ENCODE data around the gene SLC16A10. TPM values are rescaled to one million over a fixed set of nuclear protein-coding genes. Genes with fewer than 3 reads are reported as not detected.

Gene SLC16A10
- total RNA-seq, 4 donors from 2014 or later = 0.15 to 3.4 (median 1.6) TPM

GRCh38 chr6:111173341-111173740, 86.0 kb downstream of the SLC16A10 start:
- DNase-seq = no peak
- H3K27ac ChIP-seq = no peak overlapping the region
- intact Hi-C loops (cut with DNase I) = no loop called here
- H3K27me3 ChIP-seq = no peaks in the 10 kb centered on the region
- no peak for TF ChIP-seq POLR2A (IDR thresholded peaks at IDR 0.05)
- TF ChIP-seq, protein P1, sequence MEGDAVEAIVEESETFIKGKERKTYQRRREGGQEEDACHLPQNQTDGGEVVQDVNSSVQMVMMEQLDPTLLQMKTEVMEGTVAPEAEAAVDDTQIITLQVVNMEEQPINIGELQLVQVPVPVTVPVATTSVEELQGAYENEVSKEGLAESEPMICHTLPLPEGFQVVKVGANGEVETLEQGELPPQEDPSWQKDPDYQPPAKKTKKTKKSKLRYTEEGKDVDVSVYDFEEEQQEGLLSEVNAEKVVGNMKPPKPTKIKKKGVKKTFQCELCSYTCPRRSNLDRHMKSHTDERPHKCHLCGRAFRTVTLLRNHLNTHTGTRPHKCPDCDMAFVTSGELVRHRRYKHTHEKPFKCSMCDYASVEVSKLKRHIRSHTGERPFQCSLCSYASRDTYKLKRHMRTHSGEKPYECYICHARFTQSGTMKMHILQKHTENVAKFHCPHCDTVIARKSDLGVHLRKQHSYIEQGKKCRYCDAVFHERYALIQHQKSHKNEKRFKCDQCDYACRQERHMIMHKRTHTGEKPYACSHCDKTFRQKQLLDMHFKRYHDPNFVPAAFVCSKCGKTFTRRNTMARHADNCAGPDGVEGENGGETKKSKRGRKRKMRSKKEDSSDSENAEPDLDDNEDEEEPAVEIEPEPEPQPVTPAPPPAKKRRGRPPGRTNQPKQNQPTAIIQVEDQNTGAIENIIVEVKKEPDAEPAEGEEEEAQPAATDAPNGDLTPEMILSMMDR (IDR thresholded peaks at IDR 0.05) = no peak
- WGBS, 2 donors = 77 to 81% methylated on average over 2 of the region's 2 CpGs
- H3K4me3 ChIP-seq = no peak overlapping the region
- H3K36me3 ChIP-seq = no peaks in the 10 kb centered on the region
- H3K9me3 ChIP-seq = no peaks in the 10 kb centered on the region
- H3K4me1 ChIP-seq = no peaks in the 10 kb centered on the region

GRCh38 chr6:111173946-111174345, 86.6 kb downstream of the SLC16A10 start:
- H3K27ac ChIP-seq = no peak overlapping the region
- no peaks in the 10 kb centered on the region for H3K4me1 ChIP-seq
- DNase-seq = no peak
- H3K4me3 ChIP-seq = no peak overlapping the region
- intact Hi-C loops (cut with DNase I) = no loop called here
- TF ChIP-seq, protein P1 (IDR thresholded peaks at IDR 0.05) = no peak
- no peak for TF ChIP-seq POLR2A (IDR thresholded peaks at IDR 0.05)
- H3K36me3 ChIP-seq = no peaks in the 10 kb centered on the region
- no peaks in the 10 kb centered on the region for H3K9me3 ChIP-seq
- 58 to 75% methylated on average over 3 of the region's 3 CpGs for WGBS, 2 donors
- H3K27me3 ChIP-seq = no peaks in the 10 kb centered on the region

DNA sequence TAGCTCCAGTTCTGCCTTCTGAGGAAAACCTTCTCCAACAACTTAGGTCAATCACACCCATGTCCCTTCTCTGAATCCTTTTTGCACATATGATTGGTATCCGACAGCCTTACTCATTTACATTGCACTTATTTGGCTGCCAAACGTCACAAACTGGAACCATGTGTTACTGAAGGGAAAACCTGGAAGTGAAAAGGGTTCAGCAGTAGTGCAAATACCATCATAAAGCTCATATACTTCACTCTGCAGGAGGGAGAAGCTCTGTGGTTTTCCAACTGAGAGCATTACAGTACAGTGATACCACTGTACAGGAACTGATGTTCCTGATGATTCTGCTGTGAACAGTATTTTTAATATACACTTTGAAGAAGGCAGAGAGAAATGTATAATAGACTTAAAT, 87.8 kb downstream of the SLC16A10 start:
- TF ChIP-seq, protein P1 (IDR thresholded peaks at IDR 0.05) = no peak
- no peak for TF ChIP-seq POLR2A (IDR thresholded peaks at IDR 0.05)
- H3K4me1 ChIP-seq = no peaks in the 10 kb centered on the region
- no peaks in the 10 kb centered on the region for H3K9me3 ChIP-seq
- H3K27me3 ChIP-seq = no peaks in the 10 kb centered on the region
- H3K36me3 ChIP-seq = no peaks in the 10 kb centered on the region
- WGBS, 2 donors = 52 to 63% methylated on average over 2 of the region's 2 CpGs
- intact Hi-C loops (cut with DNase I) = no loop called here
- no peak overlapping the region for H3K27ac ChIP-seq
- DNase-seq = no peak
- H3K4me3 ChIP-seq = no peak overlapping the region

- intact Hi-C loops (cut with DNase I) = no loop called here
- no peaks in the 10 kb centered on the region for H3K27me3 ChIP-seq
- H3K4me1 ChIP-seq = no peaks in the 10 kb centered on the region
- H3K27ac ChIP-seq = no peak overlapping the region
- TF ChIP-seq, protein P1 (IDR thresholded peaks at IDR 0.05) = no peak
- TF ChIP-seq POLR2A (IDR thresholded peaks at IDR 0.05) = no peak
- H3K9me3 ChIP-seq = no peaks in the 10 kb centered on the region
- H3K36me3 ChIP-seq = no peaks in the 10 kb centered on the region
- no peak for DNase-seq
- WGBS, 2 donors = 82 to 88% methylated on average over 2 of the region's 2 CpGs
- H3K4me3 ChIP-seq = no peak overlapping the region
Measured at GRCh38 chr6:111176038-111176759, 88.9 kb downstream of the SLC16A10 start.

DNA sequence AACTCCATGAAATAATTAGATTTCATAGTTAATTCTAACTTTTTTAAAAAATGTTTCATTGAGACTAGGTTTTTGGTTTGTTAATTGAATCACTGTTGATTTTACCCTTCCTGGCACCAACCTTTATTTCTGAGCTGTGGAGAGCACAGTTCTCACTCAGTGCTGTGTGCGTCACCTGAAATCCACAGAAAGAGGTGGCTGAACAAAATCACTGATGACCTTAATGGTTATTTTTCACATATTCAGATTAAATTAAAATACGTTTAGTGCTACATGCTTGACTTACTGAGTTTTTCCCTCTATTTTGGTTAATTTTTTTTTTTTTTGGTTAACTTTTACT, 89.4 kb downstream of the SLC16A10 start:
- 89 to 100% methylated on average over 2 of the region's 2 CpGs for WGBS, 2 donors
- no peaks in the 10 kb centered on the region for H3K4me1 ChIP-seq
- TF ChIP-seq, protein P1 (IDR thresholded peaks at IDR 0.05) = no peak
- TF ChIP-seq POLR2A (IDR thresholded peaks at IDR 0.05) = no peak
- no peaks in the 10 kb centered on the region for H3K36me3 ChIP-seq
- H3K27me3 ChIP-seq = no peaks in the 10 kb centered on the region
- intact Hi-C loops (cut with DNase I) = no loop called here
- no peaks in the 10 kb centered on the region for H3K9me3 ChIP-seq
- DNase-seq = no peak
- no peak overlapping the region for H3K4me3 ChIP-seq
- no peak overlapping the region for H3K27ac ChIP-seq
